HG02642 (cell line): Measurements from ENCODE around the gene VSX1.

ENCODE experiments used
- ATAC-seq: cut with Tn5 transposase; IDR thresholded peaks from one replicate; pipeline ENCODE4 v1.9.1; 2021; ENCODE audit warnings: mild to moderate bottlenecking; ENCODE audit not compliant: unreplicated experiment, poor library complexity

VSX1 gene

GRCh38 chr20:25054995-25055629, 26.8 kb downstream of the VSX1 start:
- ATAC-seq = no peak

GRCh38 chr20:25054096-25054820, 27.7 kb downstream of the VSX1 start:
- ATAC-seq = no peak

GRCh38 chr20:25053255-25054031, 28.5 kb downstream of the VSX1 start:
- no peak for ATAC-seq

GRCh38 chr20:25052255-25053194, 29.4 kb downstream of the VSX1 start:
- no peak for ATAC-seq

- ATAC-seq = no peak
Observed at GRCh38 chr20:25051386-25052155, 30.4 kb downstream of the VSX1 start.

- no peak for ATAC-seq
Observed at GRCh38 chr20:25050501-25051350, 31.2 kb downstream of the VSX1 start.

GRCh38 chr20:25050082-25050481, 31.9 kb downstream of the VSX1 start:
- no peak for ATAC-seq

GRCh38 chr20:25049261-25050060, 32.5 kb downstream of the VSX1 start:
- ATAC-seq = no peak

- ATAC-seq = no peak
Observed at GRCh38 chr20:25048519-25048952, 33.4 kb downstream of the VSX1 start.

- no peak for ATAC-seq
Observed at GRCh38 chr20:25047766-25048165, 34.2 kb downstream of the VSX1 start.

GRCh38 chr20:25046736-25047666, 34.9 kb downstream of the VSX1 start:
- ATAC-seq = no peak

- no peak for ATAC-seq
Observed at GRCh38 chr20:25046181-25046641, 35.7 kb downstream of the VSX1 start.

- no peak for ATAC-seq
Observed at GRCh38 chr20:25045343-25045712, 36.6 kb downstream of the VSX1 start.

GRCh38 chr20:25044660-25045342, 37.1 kb downstream of the VSX1 start:
- no peak for ATAC-seq

GRCh38 chr20:25044261-25044560, 37.7 kb downstream of the VSX1 start:
- no peak for ATAC-seq

- no peak for ATAC-seq
Observed at GRCh38 chr20:25043499-25044260, 38.3 kb downstream of the VSX1 start.
